Activated CD8-positive, alpha-beta memory T cell treated with anti-CD3 and anti-CD28 coated beads, Interleukin-2, amount 50 U/mL, for 48 hours (primary cell): ENCODE data around the gene MYL5.
"Not testable (repeated sequence)": the region's sequence is repeated elsewhere in the genome, so short reads cannot be mapped to it uniquely, and the experiment has no call there.

Source experiments
- DNase-seq: peaks from one replicate; pipeline ENCODE4 v3.0.0-alpha.2; 2020

Gene MYL5

DNA sequence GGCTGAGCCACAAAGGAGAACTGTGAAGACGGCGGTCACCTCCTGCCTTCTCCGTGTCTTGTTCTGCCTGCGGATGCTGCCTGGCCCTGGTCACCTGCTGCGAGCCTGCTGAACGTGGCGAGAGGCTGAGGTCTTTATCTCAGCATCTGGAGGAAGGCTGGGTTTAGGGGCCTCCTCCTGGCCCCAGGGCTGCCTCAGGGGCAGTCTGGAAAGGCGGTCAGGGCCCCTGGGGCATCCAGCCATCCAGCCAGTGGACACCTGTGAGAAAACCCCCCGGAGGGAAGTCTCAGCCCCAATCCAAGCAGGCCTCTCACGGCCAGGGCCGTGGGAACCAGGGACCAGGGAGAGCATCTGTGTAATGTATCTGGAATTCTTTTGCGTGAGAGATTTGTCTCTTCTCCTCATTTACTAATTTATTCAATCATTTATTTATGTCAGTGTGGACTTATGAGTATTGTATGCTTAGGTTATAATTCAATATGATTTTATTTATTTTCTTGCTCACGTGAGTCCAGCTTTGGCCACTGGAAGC, 37.6 kb upstream of the MYL5 start:
- DNase-seq, result no peak

- DNase-seq, result no peak
These were observed 36.6 kb upstream of the MYL5 start for GRCh38 chr4:637536-638280.

- DNase-seq, result not testable (repeated sequence)
These were observed 32.0 kb upstream of the MYL5 start for GRCh38 chr4:642366-642765.

DNA sequence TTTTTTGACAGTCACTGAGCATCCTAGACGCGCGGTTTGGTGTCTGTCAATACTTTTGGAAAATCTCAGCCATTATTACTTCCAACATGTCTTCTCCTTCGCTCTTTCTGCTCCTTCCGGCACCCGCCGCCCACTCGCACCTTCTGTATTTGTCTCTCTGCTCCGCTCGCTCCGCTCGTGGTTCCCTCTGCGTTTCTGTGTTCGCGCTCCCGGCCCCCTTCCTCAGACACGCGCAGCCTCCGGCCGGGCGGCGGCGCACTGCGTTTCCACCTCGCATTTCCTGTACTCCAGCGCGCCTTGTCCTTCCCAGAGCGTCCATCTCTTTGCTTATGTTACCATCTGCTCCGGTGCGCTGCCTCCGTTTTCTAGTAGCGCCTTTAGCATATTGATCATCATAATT, 27.9 kb upstream of the MYL5 start:
- no peak for DNase-seq

DNA sequence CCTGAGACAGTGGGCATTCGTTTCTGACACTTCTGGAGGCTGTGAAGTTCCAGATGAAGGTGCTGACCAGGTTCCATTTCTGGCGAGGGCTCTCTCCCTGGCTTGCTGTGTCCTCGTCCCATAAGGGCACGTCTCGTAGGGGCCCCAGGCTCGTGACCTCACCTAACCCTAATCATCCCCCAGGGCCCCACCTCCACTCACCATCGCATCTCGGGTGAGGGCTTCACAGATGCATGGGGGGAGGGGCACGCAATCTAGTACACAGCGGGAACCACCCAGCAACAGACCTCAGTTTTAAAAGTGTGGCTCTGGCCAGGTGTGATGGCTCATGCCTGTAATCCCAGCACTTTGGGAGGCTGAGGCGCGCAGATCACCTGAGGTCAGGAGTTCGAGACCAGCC, 26.9 kb upstream of the MYL5 start:
- no peak for DNase-seq

DNA sequence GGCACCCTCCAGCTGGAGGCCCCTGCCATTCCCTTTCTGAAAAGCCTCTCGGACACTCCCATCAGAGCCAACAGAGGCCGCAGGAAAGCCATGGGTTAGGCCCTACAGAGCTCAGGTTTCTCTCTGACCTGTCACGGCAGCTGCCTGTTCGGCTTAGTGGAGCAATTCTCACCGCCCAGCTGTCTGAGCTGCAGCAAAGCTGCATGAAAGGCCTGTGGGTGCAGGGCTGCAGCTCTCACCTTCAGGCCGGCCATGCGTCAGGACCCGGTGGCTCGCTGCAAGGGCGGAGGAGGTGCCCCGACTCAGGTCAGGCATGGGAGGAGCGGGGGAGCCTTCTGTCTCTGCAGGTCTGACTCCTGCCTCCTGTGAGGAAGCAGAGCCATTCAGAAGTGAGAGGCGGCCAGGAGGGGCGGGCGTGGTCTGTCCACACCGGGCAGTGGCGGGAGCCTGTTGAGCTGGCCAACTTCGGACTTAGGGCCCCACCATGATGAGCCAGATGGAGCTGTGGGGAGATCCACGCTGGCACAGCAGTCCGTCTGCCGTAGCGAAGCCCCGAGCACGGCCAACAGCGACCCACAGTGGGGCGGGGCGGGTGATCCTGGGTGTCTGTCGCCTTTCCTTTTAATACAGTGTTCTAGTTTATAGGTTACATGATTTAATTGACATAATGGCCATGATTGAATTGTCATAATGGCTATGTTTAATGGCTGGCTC, 25.6 kb upstream of the MYL5 start:
- no peak for DNase-seq

GRCh38 chr4:649293-649625, 25.1 kb upstream of the MYL5 start:
- DNase-seq, result no peak

DNA sequence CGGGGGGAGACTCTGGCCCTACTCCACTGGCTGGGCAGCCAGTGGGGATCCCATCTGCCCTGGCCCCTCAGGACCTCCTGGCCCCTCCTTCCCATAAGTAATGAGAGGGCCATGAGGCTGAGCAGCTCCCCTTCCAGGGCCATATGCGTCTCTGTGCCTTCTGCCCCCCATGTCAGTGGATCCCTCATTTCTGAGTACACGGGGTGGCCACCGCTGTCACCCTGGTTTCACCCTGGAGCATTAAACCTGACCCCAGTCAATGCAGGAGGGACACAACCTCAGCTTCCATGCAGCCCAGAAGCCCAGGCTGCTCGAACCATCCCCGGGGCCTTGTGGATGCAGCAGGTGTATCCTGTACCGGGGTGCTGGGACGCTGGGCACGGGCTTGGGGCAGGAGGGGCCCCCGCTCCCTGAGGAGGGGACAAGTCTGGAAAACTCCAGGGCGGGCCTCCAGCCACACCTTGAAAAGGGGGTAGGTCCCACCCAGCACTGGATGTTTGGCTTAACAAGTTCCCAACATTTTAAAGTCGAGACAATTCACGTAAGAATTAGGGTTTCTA, 24.5 kb upstream of the MYL5 start:
- DNase-seq, result no peak

DNA sequence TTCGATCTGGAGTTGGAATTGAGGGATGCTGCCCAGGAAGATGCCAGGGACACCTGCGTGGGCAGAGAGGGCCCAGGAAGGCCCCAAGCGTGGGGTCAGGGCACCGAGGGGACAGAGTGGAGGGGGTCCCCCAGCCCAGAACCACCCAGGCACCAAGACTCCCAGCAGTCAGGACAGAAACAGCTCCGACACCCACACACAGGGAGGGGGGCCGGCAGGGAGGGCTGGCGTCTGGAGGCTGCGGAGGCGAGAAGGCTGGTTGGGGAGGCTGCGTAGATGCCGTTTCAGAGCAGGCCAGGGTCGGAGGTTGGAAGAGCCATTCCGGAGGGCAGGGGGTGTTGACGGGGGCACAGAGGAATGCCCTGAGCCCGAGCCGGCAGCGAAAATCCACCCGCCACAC, 23.9 kb upstream of the MYL5 start:
- DNase-seq, result no peak

DNA sequence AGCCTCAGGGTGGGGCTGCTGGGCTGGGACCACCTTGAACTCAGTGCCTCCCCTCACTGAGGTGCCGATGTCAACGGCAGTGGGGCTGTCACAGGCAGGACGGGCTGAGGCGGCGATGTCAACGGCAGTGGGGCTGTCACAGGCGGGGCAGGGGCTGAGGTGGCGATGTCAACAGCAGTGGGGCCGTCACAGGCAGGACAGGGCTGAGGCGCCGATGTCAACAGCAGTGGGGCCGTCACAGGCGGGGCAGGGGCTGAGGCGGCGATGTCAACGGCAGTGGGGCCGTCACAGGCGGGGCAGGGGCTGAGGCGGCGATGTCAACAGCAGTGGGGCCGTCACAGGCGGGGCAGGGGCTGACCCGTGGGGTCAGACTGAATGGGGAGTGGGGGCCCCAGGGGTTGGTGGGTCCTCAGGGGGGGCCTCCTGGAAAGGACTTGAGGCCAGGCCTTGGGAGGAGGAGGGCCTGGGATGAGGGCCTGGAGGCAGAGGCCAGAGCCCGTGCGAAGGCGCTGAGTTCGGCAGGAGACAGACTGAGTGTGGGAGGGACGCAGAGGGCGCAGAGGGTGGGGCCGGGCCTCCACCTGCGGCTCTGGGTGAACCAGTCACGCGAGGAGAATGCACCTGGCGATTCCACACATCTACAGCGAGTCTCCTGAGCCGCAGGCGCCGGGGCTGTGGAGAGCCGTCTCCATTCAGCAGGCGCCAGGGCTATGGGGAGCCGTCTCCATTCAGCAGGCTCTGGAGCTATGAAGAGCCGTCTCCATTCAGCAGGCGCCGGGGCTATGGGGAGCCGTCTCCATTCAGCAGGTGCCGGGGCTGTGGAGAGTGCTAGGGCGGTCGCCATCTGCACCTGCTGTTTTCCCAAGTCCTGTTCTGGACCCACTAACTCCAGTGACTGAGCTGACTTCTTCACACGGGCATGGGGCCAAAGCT, 23.1 kb upstream of the MYL5 start:
- no peak for DNase-seq

- DNase-seq, result no peak
These were observed 22.3 kb upstream of the MYL5 start for GRCh38 chr4:651884-652642.

DNA sequence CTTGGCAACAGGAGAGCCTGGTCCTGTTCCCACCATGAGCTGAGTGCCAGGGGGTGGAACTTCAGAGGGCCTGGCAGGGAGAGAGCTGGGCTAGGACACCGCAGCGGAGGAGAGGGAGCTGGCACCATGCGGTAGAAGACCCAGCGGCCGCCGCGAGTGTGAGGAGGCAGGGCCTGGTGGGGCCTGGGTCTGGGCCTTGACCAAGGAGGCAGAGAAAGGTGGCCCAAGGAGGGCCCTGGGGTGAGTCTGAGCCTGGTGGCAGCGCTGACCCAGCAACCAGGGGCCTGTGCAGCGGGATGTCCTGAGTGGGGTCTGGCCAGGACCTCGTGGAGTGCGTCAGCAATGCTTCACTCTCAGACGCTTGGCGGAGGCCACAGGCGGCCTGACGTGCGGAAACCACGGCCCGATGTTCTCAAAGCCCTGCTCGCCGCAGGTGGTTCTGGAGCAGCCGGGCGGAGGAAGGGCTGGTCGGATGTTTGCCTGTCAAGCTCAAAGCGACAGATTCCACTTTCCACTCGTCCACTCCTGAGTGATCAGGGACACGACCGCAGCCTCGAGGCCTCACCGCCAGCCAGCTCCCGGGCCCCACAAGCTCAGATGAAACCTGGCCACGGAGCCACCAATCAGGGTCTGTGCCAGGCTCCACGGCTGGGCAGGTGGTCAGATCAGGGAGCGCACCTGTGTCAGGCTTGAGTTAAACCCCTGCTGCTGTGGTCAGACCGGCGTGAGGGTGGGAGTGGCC, 21.1 kb upstream of the MYL5 start:
- no peak for DNase-seq

DNA sequence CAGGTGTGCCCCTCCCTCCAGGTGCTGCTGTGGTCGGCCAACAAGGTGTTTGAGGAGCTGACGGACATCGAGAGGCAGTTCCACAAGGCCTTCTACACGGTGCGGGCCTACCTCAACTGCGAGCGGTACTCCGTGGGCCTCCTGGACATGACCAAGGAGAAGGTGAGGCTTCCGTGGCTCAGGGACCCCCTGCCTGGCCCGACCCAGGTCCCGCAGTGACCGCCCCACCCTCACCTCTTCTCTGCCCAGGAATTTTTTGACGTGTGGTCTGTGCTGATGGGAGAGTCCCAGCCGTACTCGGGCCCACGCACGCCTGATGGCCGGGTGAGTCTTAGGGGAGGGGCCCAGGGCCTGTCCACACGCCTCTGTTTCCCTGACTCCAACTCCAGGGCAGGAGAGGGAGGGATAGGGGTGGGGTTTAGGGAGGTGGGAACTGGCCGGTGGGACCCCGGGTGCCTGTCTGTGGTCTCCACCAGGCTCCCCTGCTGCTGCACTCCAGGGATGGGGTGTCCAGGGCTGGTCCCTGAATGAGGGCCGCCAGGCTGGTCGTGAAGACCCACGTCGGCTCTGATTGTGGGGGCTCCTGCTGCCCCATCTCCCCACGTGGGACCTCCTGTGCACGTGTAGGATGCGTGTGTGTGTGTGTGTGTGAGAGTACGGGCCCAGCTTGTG, 20.4 kb upstream of the MYL5 start:
- DNase-seq, result no peak

DNA sequence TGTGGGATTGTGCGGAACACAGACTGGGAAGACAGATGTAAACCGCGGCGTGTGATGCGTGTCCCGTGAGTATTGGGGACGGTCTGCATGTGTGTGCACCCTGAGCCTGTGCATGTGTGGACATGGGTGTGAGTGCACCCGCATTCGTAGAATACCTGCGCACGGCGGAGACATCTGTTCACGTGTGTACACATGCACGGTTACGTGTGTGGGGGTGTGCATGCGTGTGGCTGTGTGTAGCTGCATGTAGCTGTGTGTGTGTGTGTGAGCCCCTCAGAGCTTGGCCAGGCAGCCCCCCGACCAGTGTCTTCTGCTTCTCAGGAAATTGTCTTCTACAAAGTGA, 19.9 kb upstream of the MYL5 start:
- DNase-seq, result no peak

GRCh38 chr4:654871-655463, 19.4 kb upstream of the MYL5 start:
- no peak for DNase-seq

GRCh38 chr4:655464-656151, 18.7 kb upstream of the MYL5 start:
- DNase-seq, result no peak

DNA sequence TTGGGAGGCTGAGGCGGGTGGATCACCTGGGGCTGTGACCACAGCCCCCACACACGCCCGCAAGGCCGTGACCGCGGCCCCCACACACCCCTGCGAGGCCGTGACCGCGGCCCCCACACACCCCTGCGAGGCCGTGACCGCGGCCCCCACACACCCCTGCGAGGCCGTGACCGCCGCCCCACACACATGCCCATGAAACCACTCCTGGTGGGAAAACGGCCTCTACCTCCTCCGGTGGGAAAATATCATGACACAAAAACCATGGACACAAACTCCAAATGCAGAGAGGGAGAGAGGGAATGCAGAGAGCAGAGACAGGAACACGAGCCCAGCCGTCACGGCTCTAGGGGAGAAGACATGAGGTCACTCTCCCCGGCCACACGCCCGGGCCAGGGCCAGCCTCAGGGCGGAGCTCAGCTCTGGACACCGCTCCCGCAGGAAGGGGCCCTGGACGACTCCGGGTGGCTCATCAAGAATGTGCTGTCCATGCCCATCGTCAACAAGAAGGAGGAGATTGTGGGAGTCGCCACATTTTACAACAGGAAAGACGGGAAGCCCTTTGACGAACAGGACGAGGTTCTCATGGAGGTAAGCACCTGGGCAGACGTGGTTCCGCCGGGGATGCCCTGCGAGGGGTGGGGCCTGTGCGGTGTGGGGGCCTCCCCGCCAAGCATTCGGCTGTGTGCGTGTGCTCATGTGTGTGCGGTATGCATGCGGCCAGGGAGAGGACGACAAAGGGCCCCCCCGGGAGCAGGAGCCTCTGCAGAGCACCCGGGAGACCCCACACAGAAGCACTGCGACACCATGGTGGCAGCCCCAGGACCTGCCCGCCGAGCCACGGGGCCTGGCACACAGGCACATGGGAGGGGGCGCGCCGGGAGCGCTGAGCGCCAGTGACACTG, 17.7 kb upstream of the MYL5 start:
- DNase-seq, result no peak

- DNase-seq, result no peak
These were observed 17.0 kb upstream of the MYL5 start for GRCh38 chr4:657338-657833.
